ENCODE measurements around the gene DCAF12.
"Not testable (repeated sequence)": the region's sequence is repeated elsewhere in the genome, so short reads cannot be mapped to it uniquely, and the experiment has no call there.

DNA sequence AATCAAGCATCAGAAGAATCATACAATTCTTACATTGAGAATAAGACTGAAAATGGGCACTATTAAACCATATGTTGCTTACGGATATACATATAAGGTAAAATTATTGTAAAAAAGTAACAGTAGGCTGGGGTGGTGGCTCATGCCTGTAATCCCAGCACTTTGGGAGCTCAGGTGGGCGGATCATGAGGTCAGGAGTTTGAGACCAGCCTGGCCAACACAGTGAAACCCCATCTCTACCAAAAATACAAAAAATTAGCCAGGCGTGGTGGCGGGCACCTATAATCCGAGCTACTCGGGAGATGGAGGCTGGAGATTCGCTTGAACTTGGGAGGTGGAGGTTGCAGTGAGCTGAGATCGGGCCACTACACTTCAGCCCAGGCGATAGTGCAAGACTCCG, 84.4 kb downstream of the DCAF12 start:
- TF ChIP-seq, protein P1, sequence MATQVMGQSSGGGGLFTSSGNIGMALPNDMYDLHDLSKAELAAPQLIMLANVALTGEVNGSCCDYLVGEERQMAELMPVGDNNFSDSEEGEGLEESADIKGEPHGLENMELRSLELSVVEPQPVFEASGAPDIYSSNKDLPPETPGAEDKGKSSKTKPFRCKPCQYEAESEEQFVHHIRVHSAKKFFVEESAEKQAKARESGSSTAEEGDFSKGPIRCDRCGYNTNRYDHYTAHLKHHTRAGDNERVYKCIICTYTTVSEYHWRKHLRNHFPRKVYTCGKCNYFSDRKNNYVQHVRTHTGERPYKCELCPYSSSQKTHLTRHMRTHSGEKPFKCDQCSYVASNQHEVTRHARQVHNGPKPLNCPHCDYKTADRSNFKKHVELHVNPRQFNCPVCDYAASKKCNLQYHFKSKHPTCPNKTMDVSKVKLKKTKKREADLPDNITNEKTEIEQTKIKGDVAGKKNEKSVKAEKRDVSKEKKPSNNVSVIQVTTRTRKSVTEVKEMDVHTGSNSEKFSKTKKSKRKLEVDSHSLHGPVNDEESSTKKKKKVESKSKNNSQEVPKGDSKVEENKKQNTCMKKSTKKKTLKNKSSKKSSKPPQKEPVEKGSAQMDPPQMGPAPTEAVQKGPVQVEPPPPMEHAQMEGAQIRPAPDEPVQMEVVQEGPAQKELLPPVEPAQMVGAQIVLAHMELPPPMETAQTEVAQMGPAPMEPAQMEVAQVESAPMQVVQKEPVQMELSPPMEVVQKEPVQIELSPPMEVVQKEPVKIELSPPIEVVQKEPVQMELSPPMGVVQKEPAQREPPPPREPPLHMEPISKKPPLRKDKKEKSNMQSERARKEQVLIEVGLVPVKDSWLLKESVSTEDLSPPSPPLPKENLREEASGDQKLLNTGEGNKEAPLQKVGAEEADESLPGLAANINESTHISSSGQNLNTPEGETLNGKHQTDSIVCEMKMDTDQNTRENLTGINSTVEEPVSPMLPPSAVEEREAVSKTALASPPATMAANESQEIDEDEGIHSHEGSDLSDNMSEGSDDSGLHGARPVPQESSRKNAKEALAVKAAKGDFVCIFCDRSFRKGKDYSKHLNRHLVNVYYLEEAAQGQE (IDR thresholded peaks at IDR 0.05): not testable (repeated sequence)
- TF ChIP-seq, protein P2, sequence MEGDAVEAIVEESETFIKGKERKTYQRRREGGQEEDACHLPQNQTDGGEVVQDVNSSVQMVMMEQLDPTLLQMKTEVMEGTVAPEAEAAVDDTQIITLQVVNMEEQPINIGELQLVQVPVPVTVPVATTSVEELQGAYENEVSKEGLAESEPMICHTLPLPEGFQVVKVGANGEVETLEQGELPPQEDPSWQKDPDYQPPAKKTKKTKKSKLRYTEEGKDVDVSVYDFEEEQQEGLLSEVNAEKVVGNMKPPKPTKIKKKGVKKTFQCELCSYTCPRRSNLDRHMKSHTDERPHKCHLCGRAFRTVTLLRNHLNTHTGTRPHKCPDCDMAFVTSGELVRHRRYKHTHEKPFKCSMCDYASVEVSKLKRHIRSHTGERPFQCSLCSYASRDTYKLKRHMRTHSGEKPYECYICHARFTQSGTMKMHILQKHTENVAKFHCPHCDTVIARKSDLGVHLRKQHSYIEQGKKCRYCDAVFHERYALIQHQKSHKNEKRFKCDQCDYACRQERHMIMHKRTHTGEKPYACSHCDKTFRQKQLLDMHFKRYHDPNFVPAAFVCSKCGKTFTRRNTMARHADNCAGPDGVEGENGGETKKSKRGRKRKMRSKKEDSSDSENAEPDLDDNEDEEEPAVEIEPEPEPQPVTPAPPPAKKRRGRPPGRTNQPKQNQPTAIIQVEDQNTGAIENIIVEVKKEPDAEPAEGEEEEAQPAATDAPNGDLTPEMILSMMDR (IDR thresholded peaks at IDR 0.05): not testable (repeated sequence)
- TF ChIP-seq CEBPB (IDR thresholded peaks at IDR 0.05); BHLHE40 (IDR thresholded peaks at IDR 0.05; ENCODE audit: low read depth, low read length); POLR2A (IDR thresholded peaks at IDR 0.05; ENCODE audit: low read length); TP53 (CRISPR knock-in tag; IDR thresholded peaks at IDR 0.05); MAFK (IDR thresholded peaks at IDR 0.05; ENCODE audit: partially characterized antibody); EP300 (IDR thresholded peaks at IDR 0.05); RAD21 (conservative IDR thresholded peaks at IDR 0.05 in 1 of 2, IDR thresholded peaks at IDR 0.05 in 1 of 2); MAZ (IDR thresholded peaks at IDR 0.05; ENCODE audit: borderline replicate concordance, low read depth, low read length); MYC (IDR thresholded peaks at IDR 0.05; ENCODE audit: borderline replicate concordance, low read length); NR3C1 (IDR thresholded peaks at IDR 0.05); FOXS1 (CRISPR knock-in tag; IDR thresholded peaks at IDR 0.05): not testable (repeated sequence)
